Liver (tissue), 9 donors: ENCODE measurements around the gene ANO5. TPM values are rescaled to one million over a fixed set of nuclear protein-coding genes. Genes with fewer than 3 reads are reported as not detected.

Source experiments
- DNase-seq: peaks from one replicate; pipeline ENCODE4 v3.0.0-alpha.2; 2017; ENCODE audit warnings: low spot score
- H3K27ac ChIP-seq, 2 donors: one replicate each; pipeline ENCODE4 v1.7.0; 2013; ENCODE audit warnings: inconsistent platforms in 2 of 2, low read length in 2 of 2, control low read depth in 1 of 2, low read depth in 1 of 2, mild to moderate bottlenecking in 1 of 2
- H3K27me3 ChIP-seq, 4 donors: one replicate each; pipeline versions ENCODE4 v1.6.1 to v1.7.0; 2013; ENCODE audit warnings: low read length in 3 of 4, inconsistent platforms in 1 of 4, mild to moderate bottlenecking in 1 of 4, moderate library complexity in 1 of 4; ENCODE audit not compliant: control insufficient read depth in 4 of 4, insufficient read depth in 4 of 4
- H3K36me3 ChIP-seq, 4 donors: one replicate each; pipeline versions ENCODE4 v1.6.1 to v1.7.0; 2013; ENCODE audit warnings: low read length in 3 of 4, mild to moderate bottlenecking in 3 of 4, low read depth in 1 of 4, moderate library complexity in 1 of 4; ENCODE audit not compliant: control insufficient read depth in 4 of 4, insufficient read depth in 3 of 4
- H3K4me1 ChIP-seq, 4 donors: one replicate each; pipeline versions ENCODE4 v1.6.1 to v1.7.0; 2013; ENCODE audit warnings: low read length in 3 of 4, mild to moderate bottlenecking in 3 of 4, moderate library complexity in 1 of 4; ENCODE audit not compliant: control insufficient read depth in 4 of 4, insufficient read depth in 4 of 4
- H3K4me3 ChIP-seq, 3 donors: one replicate each; pipeline versions ENCODE4 v1.6.1 to v1.7.0; 2013; ENCODE audit warnings: low read length in 3 of 3, control low read depth in 1 of 3, low read depth in 1 of 3, mild to moderate bottlenecking in 1 of 3
- H3K9ac ChIP-seq, 2 donors: one replicate each; pipeline ENCODE4 v1.7.0; 2013; ENCODE audit warnings: low read length in 2 of 2, mild to moderate bottlenecking in 2 of 2, moderate library complexity in 2 of 2, control low read depth in 1 of 2, low read depth in 1 of 2
- H3K9me3 ChIP-seq, 4 donors: one replicate each; pipeline versions ENCODE4 v1.6.1 to v1.7.0; 2013; ENCODE audit warnings: low read length in 3 of 4; ENCODE audit not compliant: control insufficient read depth in 4 of 4
- ATF3 ChIP-seq: IDR thresholded peaks from 2 replicates; pipeline ENCODE4 v1.6.1; 2016; ENCODE audit warnings: antibody characterized with exemption
- EGR1 ChIP-seq, 2 donors: IDR thresholded peaks; 2 replicates each; pipeline ENCODE4 v1.6.1; 2016 to 2018; ENCODE audit warnings: antibody characterized with exemption in 2 of 2, low read depth in 2 of 2
- FOXA1 ChIP-seq: IDR thresholded peaks from 2 replicates; pipeline ENCODE4 v1.6.1; 2016; ENCODE audit warnings: antibody characterized with exemption
- FOXA2 ChIP-seq: IDR thresholded peaks from 2 replicates; pipeline ENCODE4 v1.6.1; 2016; ENCODE audit warnings: antibody characterized with exemption
- GABPA ChIP-seq, 2 donors: IDR thresholded peaks in 1 of 2; conservative IDR thresholded peaks in 1 of 2; 2 replicates each; pipeline ENCODE4 v1.6.1; 2016; ENCODE audit warnings: antibody characterized with exemption in 2 of 2, mild to moderate bottlenecking in 1 of 2, moderate library complexity in 1 of 2
- HNF4G ChIP-seq: IDR thresholded peaks from 2 replicates; pipeline ENCODE4 v1.6.1; 2016; ENCODE audit warnings: antibody characterized with exemption
- JUND ChIP-seq, 2 donors: IDR thresholded peaks; 2 replicates each; pipeline ENCODE4 v1.6.1; 2016; ENCODE audit warnings: antibody characterized with exemption in 2 of 2
- REST ChIP-seq: IDR thresholded peaks from 2 replicates; pipeline ENCODE4 v1.6.1; 2016; ENCODE audit warnings: antibody characterized with exemption, mild to moderate bottlenecking
- RXRA ChIP-seq, 2 donors: IDR thresholded peaks; 2 replicates each; pipeline ENCODE4 v1.6.1; 2017 to 2018; ENCODE audit warnings: antibody characterized with exemption in 2 of 2, mild to moderate bottlenecking in 1 of 2
- SP1 ChIP-seq: IDR thresholded peaks from 2 replicates; pipeline ENCODE4 v1.6.1; 2018; ENCODE audit warnings: antibody characterized with exemption, mild to moderate bottlenecking
- TAF1 ChIP-seq: conservative IDR thresholded peaks from 2 replicates; pipeline ENCODE4 v1.6.1; 2016; ENCODE audit warnings: antibody characterized with exemption, mild to moderate bottlenecking
- YY1 ChIP-seq: IDR thresholded peaks from 2 replicates; pipeline ENCODE4 v1.6.1; 2016; ENCODE audit warnings: antibody characterized with exemption, mild to moderate bottlenecking
- WGBS: extraction: QIAGEN DNeasy Blood & Tissue Kit; methylation state at CpG from one replicate; pipeline ENCODE4 v1.1.7; 2013; 5-methylcytosine and 5-hydroxymethylcytosine counted together
- polyA plus RNA-seq, 2 donors: library from polyadenylated mRNA; stranded (reverse) in 1 of 2; unstranded in 1 of 2; fragments of 200-250 nt in 1 of 2; fragments of >200 nt in 1 of 2; fragmentation: Nextera tagmentation in 1 of 2; extraction: Ambion mirVana in 1 of 2; gene quantifications; one replicate each; pipeline versions ENCODE4 v1.2.1 to v1.2.3, GENCODE V29; 2013 to 2015
- total RNA-seq, 2 donors: library from RNA; depleted of rRNA; stranded (reverse); fragments of >200 nt; gene quantifications; one replicate each; pipeline ENCODE4 v1.2.3, GENCODE V29; 2014
- TF ChIP-seq, protein P1 (sequence below): IDR thresholded peaks from 2 replicates; pipeline ENCODE4 v1.6.1; 2016; ENCODE audit warnings: antibody characterized with exemption
- TF ChIP-seq, protein P2 (sequence below): fragments of 150-350 bp; IDR thresholded peaks from 2 replicates; pipeline ENCODE4 v1.5.1; 2017; ENCODE audit warnings: improper control_type of control experiment, low read depth, low read length; ENCODE audit not compliant: missing input control
- TF ChIP-seq, protein P3 (sequence below): IDR thresholded peaks from 2 replicates; pipeline ENCODE4 v1.6.1; 2016; ENCODE audit warnings: antibody characterized with exemption
- donor health status: healthy.
- donor health status: healthy.
- donor health status: healthy.
- donor health status: healthy.
- donor health status: healthy.

The ANO5 gene
- total and polyA plus RNA-seq, 4 donors, result 1.0 to 4.5 (median 1.2) TPM

DNA sequence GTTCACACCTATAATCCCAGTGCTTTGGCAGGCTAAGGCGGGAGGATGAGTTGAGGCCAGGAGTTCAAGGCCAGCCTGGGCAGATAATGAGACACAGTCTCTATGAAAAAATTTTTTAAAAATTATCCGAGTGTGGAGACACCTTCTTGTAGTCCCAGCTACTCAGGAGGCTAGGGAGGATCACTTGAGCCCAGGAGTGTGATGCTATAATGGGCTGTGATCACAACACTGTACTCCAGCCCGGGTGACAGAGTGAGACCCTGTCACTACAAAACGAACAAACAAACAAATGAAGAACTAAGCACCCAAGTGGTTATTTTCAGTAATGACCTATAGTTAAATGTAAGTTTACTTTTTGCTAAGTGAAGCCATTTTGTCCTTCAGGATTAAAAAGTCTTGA, 32.3 kb downstream of the ANO5 start:
- peaks cover 0 to 5% (median 0%) of the 10 kb centered on the region in 4 donors for H3K36me3 ChIP-seq
- DNase-seq, result no peak
- 91% methylated on average over 4 of the region's 4 CpGs for WGBS

More for the DNA sequence above, 32.3 kb downstream of the ANO5 start:
- H3K9ac ChIP-seq, result no peak overlapping the region
- no peak overlapping the region for H3K27ac ChIP-seq
- no peaks in the 10 kb centered on the region for H3K4me1 ChIP-seq
- H3K9me3 ChIP-seq, result no peaks in the 10 kb centered on the region
- TF ChIP-seq, protein P1, sequence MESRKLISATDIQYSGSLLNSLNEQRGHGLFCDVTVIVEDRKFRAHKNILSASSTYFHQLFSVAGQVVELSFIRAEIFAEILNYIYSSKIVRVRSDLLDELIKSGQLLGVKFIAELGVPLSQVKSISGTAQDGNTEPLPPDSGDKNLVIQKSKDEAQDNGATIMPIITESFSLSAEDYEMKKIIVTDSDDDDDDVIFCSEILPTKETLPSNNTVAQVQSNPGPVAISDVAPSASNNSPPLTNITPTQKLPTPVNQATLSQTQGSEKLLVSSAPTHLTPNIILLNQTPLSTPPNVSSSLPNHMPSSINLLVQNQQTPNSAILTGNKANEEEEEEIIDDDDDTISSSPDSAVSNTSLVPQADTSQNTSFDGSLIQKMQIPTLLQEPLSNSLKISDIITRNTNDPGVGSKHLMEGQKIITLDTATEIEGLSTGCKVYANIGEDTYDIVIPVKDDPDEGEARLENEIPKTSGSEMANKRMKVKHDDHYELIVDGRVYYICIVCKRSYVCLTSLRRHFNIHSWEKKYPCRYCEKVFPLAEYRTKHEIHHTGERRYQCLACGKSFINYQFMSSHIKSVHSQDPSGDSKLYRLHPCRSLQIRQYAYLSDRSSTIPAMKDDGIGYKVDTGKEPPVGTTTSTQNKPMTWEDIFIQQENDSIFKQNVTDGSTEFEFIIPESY, result no peak
- no peak for TF ChIP-seq GABPA (IDR thresholded peaks at IDR 0.05 in 1 of 2, conservative IDR thresholded peaks at IDR 0.05 in 1 of 2)
- no peak for TF ChIP-seq FOXA1
- TF ChIP-seq, protein P2, sequence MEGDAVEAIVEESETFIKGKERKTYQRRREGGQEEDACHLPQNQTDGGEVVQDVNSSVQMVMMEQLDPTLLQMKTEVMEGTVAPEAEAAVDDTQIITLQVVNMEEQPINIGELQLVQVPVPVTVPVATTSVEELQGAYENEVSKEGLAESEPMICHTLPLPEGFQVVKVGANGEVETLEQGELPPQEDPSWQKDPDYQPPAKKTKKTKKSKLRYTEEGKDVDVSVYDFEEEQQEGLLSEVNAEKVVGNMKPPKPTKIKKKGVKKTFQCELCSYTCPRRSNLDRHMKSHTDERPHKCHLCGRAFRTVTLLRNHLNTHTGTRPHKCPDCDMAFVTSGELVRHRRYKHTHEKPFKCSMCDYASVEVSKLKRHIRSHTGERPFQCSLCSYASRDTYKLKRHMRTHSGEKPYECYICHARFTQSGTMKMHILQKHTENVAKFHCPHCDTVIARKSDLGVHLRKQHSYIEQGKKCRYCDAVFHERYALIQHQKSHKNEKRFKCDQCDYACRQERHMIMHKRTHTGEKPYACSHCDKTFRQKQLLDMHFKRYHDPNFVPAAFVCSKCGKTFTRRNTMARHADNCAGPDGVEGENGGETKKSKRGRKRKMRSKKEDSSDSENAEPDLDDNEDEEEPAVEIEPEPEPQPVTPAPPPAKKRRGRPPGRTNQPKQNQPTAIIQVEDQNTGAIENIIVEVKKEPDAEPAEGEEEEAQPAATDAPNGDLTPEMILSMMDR, result no peak
- TF ChIP-seq FOXA2, result no peak
- TF ChIP-seq RXRA (IDR thresholded peaks at IDR 0.05), result no peak
- TF ChIP-seq ATF3, result no peak
- no peak for TF ChIP-seq REST
- TF ChIP-seq HNF4G, result no peak
- TF ChIP-seq, protein P3, sequence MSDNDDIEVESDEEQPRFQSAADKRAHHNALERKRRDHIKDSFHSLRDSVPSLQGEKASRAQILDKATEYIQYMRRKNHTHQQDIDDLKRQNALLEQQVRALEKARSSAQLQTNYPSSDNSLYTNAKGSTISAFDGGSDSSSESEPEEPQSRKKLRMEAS, result no peak
- TF ChIP-seq TAF1, result no peak
- TF ChIP-seq YY1, result no peak
- no peak for TF ChIP-seq EGR1 (IDR thresholded peaks at IDR 0.05; ENCODE audit: low read depth in 2 of 2)
- TF ChIP-seq SP1, result no peak
- TF ChIP-seq JUND (IDR thresholded peaks at IDR 0.05), result no peak
- no peak overlapping the region for H3K4me3 ChIP-seq
- no peaks in the 10 kb centered on the region for H3K27me3 ChIP-seq
